Measurements from ENCODE around the gene RACK1. TPM values are rescaled to one million over a fixed set of nuclear protein-coding genes. Genes with fewer than 3 reads are reported as not detected.

The RACK1 gene
- total and polyA plus RNA-seq, 2 of the 8 experiments (the other 6 are each of a cell fraction or from before 2014, with no cell fraction given), result 2,589 to 7,971 TPM

GRCh38 chr5:181211208-181211607 lies 32.5 kb downstream of the RACK1 start:
- Histone ChIP-seq H3K36me3 (ENCODE audit: control insufficient read depth in 2 of 4, insufficient read depth in 4 of 4, low read length in 3 of 4) (no peaks in the 10 kb centered on the region), H3K4me1 (replicated peaks in 1 of 4; ENCODE audit: control insufficient read depth in 3 of 4, insufficient read depth in 4 of 4, low read length in 3 of 4) (no peaks in the 10 kb centered on the region; a peak in 2 of 7 replicates), H3K23ac (ENCODE audit: insufficient read length) (no peak overlapping the region), H4K5ac (ENCODE audit: insufficient read length, low read depth, low read length) (no peak overlapping the region), H2BK120ac (replicated peaks; ENCODE audit: low read depth, low read length) (no peak overlapping the region), H2BK5ac (ENCODE audit: low read depth, low read length) (no peak overlapping the region), H2BK20ac (ENCODE audit: low read length) (no peak overlapping the region), H3K14ac (ENCODE audit: insufficient read length) (no peak overlapping the region), H4K8ac (ENCODE audit: extremely low read depth, insufficient read depth, low read length) (no peak overlapping the region), H3K27me3 (replicated peaks in 1 of 4; ENCODE audit: control insufficient read depth in 3 of 4, extremely low read depth in 1 of 4, insufficient read depth in 3 of 4, low read length in 3 of 4) (peaks cover under 1 to 4% (median 4%) of the 10 kb centered on the region in 4 experiments; a peak in 6 of 7 replicates), H3K18ac (ENCODE audit: extremely low read depth, low read length) (no peak overlapping the region), H2BK15ac (ENCODE audit: low read length) (no peak overlapping the region), H4K20me1 (replicated peaks in 1 of 2; ENCODE audit: control insufficient read depth in 1 of 2, insufficient read depth in 2 of 2, low read length in 2 of 2) (no peaks in the 10 kb centered on the region), H3K27ac (ENCODE audit: low read depth, low read length) (no peak overlapping the region), H3K23me2 (ENCODE audit: low read depth, low read length) (peaks cover 3% of the 10 kb centered on the region), H3K79me2 (ENCODE audit: control insufficient read depth in 1 of 2, insufficient read depth in 2 of 2, low read length in 2 of 2) (no peaks in the 10 kb centered on the region), H3K9me3 (ENCODE audit: insufficient read depth in 2 of 2, low read depth in 1 of 2, low read length in 1 of 2) (no peaks in the 10 kb centered on the region), H3K4ac (replicated peaks; ENCODE audit: insufficient read length, low read depth, low read length) (no peak overlapping the region), H3K79me1 (ENCODE audit: low read depth, low read length) (no peaks in the 10 kb centered on the region), H3K4me2 (ENCODE audit: insufficient read depth in 1 of 2, low read depth in 2 of 2, low read length in 2 of 2) (no peak overlapping the region), H2BK12ac (ENCODE audit: low read depth, low read length) (no peak overlapping the region), H3K9ac (replicated peaks in 1 of 4; ENCODE audit: extremely low read depth in 1 of 4, low read depth in 3 of 4, low read length in 3 of 4) (no peak overlapping the region), H2AK5ac (ENCODE audit: low read depth, low read length) (no peak overlapping the region), H4K91ac (replicated peaks; ENCODE audit: insufficient read length, low read length) (no peak overlapping the region), H2AFZ (ENCODE audit: low read length) (no peak overlapping the region), H3K4me3 (ENCODE audit: extremely low read depth in 1 of 4, insufficient read depth in 2 of 4, low read depth in 3 of 4, low read length in 4 of 4) (no peak overlapping the region), H3K56ac (replicated peaks; ENCODE audit: insufficient read length, low read depth, low read length) (no peak overlapping the region)
- 54% methylated on average over 7 of the region's 7 CpGs; no CpG with 5 or more reads in 1 of the 2 experiments for WGBS, 2 experiments (ENCODE audit: extremely low coverage in 1 of 2, insufficient coverage in 1 of 2, insufficient read length in 1 of 2, insufficient replicate concordance in 2 of 2, low coverage in 1 of 2, low lambda C conversion rate in 2 of 2, missing lambda C conversion rate in 1 of 2)
- no peak for DNase-seq (ENCODE audit: low read depth in 1 of 2, low spot score in 2 of 2)
- no peak for FAIRE-seq
- TF ChIP-seq JUND (IDR thresholded peaks at IDR 0.05; ENCODE audit: low read length), result no peak
- TF ChIP-seq EGR1 (IDR thresholded peaks at IDR 0.05; ENCODE audit: borderline replicate concordance, low read depth, low read length), result no peak
- TF ChIP-seq, protein P1, sequence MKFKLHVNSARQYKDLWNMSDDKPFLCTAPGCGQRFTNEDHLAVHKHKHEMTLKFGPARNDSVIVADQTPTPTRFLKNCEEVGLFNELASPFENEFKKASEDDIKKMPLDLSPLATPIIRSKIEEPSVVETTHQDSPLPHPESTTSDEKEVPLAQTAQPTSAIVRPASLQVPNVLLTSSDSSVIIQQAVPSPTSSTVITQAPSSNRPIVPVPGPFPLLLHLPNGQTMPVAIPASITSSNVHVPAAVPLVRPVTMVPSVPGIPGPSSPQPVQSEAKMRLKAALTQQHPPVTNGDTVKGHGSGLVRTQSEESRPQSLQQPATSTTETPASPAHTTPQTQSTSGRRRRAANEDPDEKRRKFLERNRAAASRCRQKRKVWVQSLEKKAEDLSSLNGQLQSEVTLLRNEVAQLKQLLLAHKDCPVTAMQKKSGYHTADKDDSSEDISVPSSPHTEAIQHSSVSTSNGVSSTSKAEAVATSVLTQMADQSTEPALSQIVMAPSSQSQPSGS (IDR thresholded peaks at IDR 0.05; ENCODE audit: low read length), result no peak
- no peak for TF ChIP-seq BCL11A (IDR thresholded peaks at IDR 0.05; ENCODE audit: low read depth in 2 of 2, low read length in 2 of 2)
- TF ChIP-seq HDAC2 (IDR thresholded peaks at IDR 0.05; ENCODE audit: borderline replicate concordance in 1 of 2, low read depth in 2 of 2, low read length in 2 of 2), result no peak
- peak in 2 of 3 experiments; percentile 26 to 27; a peak in 2 of 4 replicates for TF ChIP-seq CTCF (IDR thresholded peaks at IDR 0.05; ENCODE audit: control extremely low read depth in 1 of 3, insufficient read depth in 1 of 3, low read depth in 1 of 3, low read length in 3 of 3)
- CTCF ChIA-PET (ENCODE audit: partially characterized antibody), result interaction anchor here (1.3 to 14.5 kb wide), 3 partner anchors 12 to 21 kb away, joined by 4 to 197 read pairs (median 6); no protein-coding TSS in a partner anchor
- POLR2A ChIA-PET (ENCODE audit: partially characterized antibody), result interaction anchor here (1.4 kb wide), 1 partner anchor 11 kb away, joined by 3 read pairs; no protein-coding TSS in a partner anchor
